ENCODE results near the gene COX10. TPM values are rescaled to one million over a fixed set of nuclear protein-coding genes. Genes with fewer than 3 reads are reported as not detected.

COX10 gene
- total RNA-seq, 4 donors from 2014 or later = 20.3 to 27.2 (median 22.0) TPM

GRCh38 chr17:14149751-14150150 lies 80.4 kb downstream of the COX10 start:
- TF ChIP-seq POLR2AphosphoS5 (IDR thresholded peaks at IDR 0.05) (no peak), CTCF (IDR thresholded peaks at IDR 0.05) (no peak), EP300 (IDR thresholded peaks at IDR 0.05) (no peak)
- Histone ChIP-seq H3K4me1 (peaks cover 0 to 29% (median 3%) of the 10 kb centered on the region in 4 donors), H3K4me3 (no peak overlapping the region), H3K36me3 (no peaks in the 10 kb centered on the region), H3K9me3 (no peaks in the 10 kb centered on the region), H3K27ac (replicated peaks in 1 of 4) (no peak overlapping the region), H3K27me3 (no peaks in the 10 kb centered on the region)
- no peak for DNase-seq (ENCODE audit: extremely low spot score)
- 90% methylated on average over 5 of the region's 5 CpGs for WGBS
- intact Hi-C loops (cut with DNase I) = no loop called here

GRCh38 chr17:14150619-14151018 lies 81.3 kb downstream of the COX10 start:
- H3K27me3 ChIP-seq = no peaks in the 10 kb centered on the region
- H3K9me3 ChIP-seq = no peaks in the 10 kb centered on the region
- H3K4me1 ChIP-seq = peaks cover 0 to 21% (median 2%) of the 10 kb centered on the region in 4 donors
- no peaks in the 10 kb centered on the region for H3K36me3 ChIP-seq
- TF ChIP-seq POLR2AphosphoS5 (IDR thresholded peaks at IDR 0.05) (no peak), CTCF (IDR thresholded peaks at IDR 0.05) (no peak), POLR2A (IDR thresholded peaks at IDR 0.05; ENCODE audit: low read depth) (no peak), EP300 (IDR thresholded peaks at IDR 0.05) (no peak)
- intact Hi-C loops (cut with DNase I) = no loop called here
- no peak overlapping the region for H3K4me3 ChIP-seq
- no peak overlapping the region for H3K27ac ChIP-seq (replicated peaks in 1 of 4)
- no peak for DNase-seq (ENCODE audit: extremely low spot score)
- 52% methylated on average over 2 of the region's 2 CpGs for WGBS

- H3K36me3 ChIP-seq = no peaks in the 10 kb centered on the region
- H3K27ac ChIP-seq (replicated peaks in 1 of 4) = no peak overlapping the region
- no peaks in the 10 kb centered on the region for H3K27me3 ChIP-seq
- no peaks in the 10 kb centered on the region for H3K9me3 ChIP-seq
- H3K4me1 ChIP-seq = peaks cover 0 to 21% (median 2%) of the 10 kb centered on the region in 4 donors
- 44% methylated on average over 4 of the region's 4 CpGs for WGBS
- no peak for TF ChIP-seq POLR2A (IDR thresholded peaks at IDR 0.05; ENCODE audit: low read depth)
- TF ChIP-seq CTCF (IDR thresholded peaks at IDR 0.05) = no peak
- TF ChIP-seq EP300 (IDR thresholded peaks at IDR 0.05) = no peak
- no peak for TF ChIP-seq POLR2AphosphoS5 (IDR thresholded peaks at IDR 0.05)
- intact Hi-C loops (cut with DNase I) = no loop called here
- no peak overlapping the region for H3K4me3 ChIP-seq
- no peak for DNase-seq (ENCODE audit: extremely low spot score)
Measured at GRCh38 chr17:14152721-14153120, 83.4 kb downstream of the COX10 start.

GRCh38 chr17:14153374-14153773 lies 84.1 kb downstream of the COX10 start:
- intact Hi-C loops (cut with DNase I) = no loop called here
- no peak for TF ChIP-seq EP300 (IDR thresholded peaks at IDR 0.05)
- no peak for TF ChIP-seq CTCF (IDR thresholded peaks at IDR 0.05)
- TF ChIP-seq POLR2A (IDR thresholded peaks at IDR 0.05; ENCODE audit: low read depth) = no peak
- TF ChIP-seq POLR2AphosphoS5 (IDR thresholded peaks at IDR 0.05) = no peak
- H3K27me3 ChIP-seq = no peaks in the 10 kb centered on the region
- H3K4me3 ChIP-seq = no peak overlapping the region
- H3K4me1 ChIP-seq = peaks cover 0 to 21% (median 2%) of the 10 kb centered on the region in 4 donors
- H3K27ac ChIP-seq (replicated peaks in 1 of 4) = no peak overlapping the region
- no peak for DNase-seq (ENCODE audit: extremely low spot score)
- no peaks in the 10 kb centered on the region for H3K36me3 ChIP-seq
- 65% methylated on average over 1 of the region's 1 CpG for WGBS
- no peaks in the 10 kb centered on the region for H3K9me3 ChIP-seq

- no peak for DNase-seq (ENCODE audit: extremely low spot score)
- TF ChIP-seq CTCF (IDR thresholded peaks at IDR 0.05) (no peak), POLR2AphosphoS5 (IDR thresholded peaks at IDR 0.05) (no peak), EP300 (IDR thresholded peaks at IDR 0.05) (no peak), POLR2A (IDR thresholded peaks at IDR 0.05; ENCODE audit: low read depth) (no peak)
- intact Hi-C loops (cut with DNase I) = no loop called here
- H3K4me1 ChIP-seq = peaks cover 0 to 12% (median 0%) of the 10 kb centered on the region in 4 donors
- WGBS = 60% methylated on average over 4 of the region's 4 CpGs
- H3K4me3 ChIP-seq = no peak overlapping the region
- H3K36me3 ChIP-seq = peaks cover 0 to 15% (median 0%) of the 10 kb centered on the region in 4 donors
- no peaks in the 10 kb centered on the region for H3K9me3 ChIP-seq
- H3K27me3 ChIP-seq = no peaks in the 10 kb centered on the region
- no peak overlapping the region for H3K27ac ChIP-seq (replicated peaks in 1 of 4)
Measured at GRCh38 chr17:14156689-14157088, 87.4 kb downstream of the COX10 start.

All from esophagus muscularis mucosa (tissue), 4 donors.